Hematopoietic multipotent progenitor cell (in vitro differentiated cells): ENCODE data around the gene ZSCAN10. TPM values are rescaled to one million over a fixed set of nuclear protein-coding genes. Genes with fewer than 3 reads are reported as not detected.
"Not testable (repeated sequence)": the region's sequence is repeated elsewhere in the genome, so short reads cannot be mapped to it uniquely, and the experiment has no call there.

Experiments
- DNase-seq, 3 donors: peaks; one replicate each; pipeline ENCODE4 v3.0.0-alpha.2; 2011 to 2015; ENCODE audit warnings: low read depth in 2 of 3, low spot score in 2 of 3
- total RNA-seq: library from RNA; depleted of rRNA; stranded (reverse); fragments of >200 nt; gene quantifications from one replicate; pipeline ENCODE4 v1.2.3, GENCODE V29; 2012

The ZSCAN10 gene
- under 0.01 TPM for total RNA-seq

- no peak for DNase-seq
Measured at GRCh38 chr16:3098459-3099394, at the start of gene ZSCAN10. Gene ZSCAN10 (minus strand): TSS chr16:3099294. CDS start chr16:3092937, 6,357 bp downstream.

- no peak for DNase-seq
Measured at GRCh38 chr16:3148256-3149192, 49.4 kb upstream of the ZSCAN10 start.

GRCh38 chr16:3147757-3148104 is 48.6 kb upstream of the ZSCAN10 start:
- no peak for DNase-seq

GRCh38 chr16:3147046-3147756 is 48.1 kb upstream of the ZSCAN10 start:
- DNase-seq, result no peak

GRCh38 chr16:3145660-3146059 is 46.6 kb upstream of the ZSCAN10 start:
- no peak for DNase-seq

- DNase-seq, result no peak
Measured at GRCh38 chr16:3145151-3145550, 46.1 kb upstream of the ZSCAN10 start.

GRCh38 chr16:3144321-3144983 is 45.4 kb upstream of the ZSCAN10 start:
- DNase-seq, result no peak

GRCh38 chr16:3143598-3144320 is 44.7 kb upstream of the ZSCAN10 start:
- no peak for DNase-seq

- DNase-seq, result no peak
Measured at GRCh38 chr16:3143189-3143588, 44.1 kb upstream of the ZSCAN10 start.

GRCh38 chr16:3142770-3143169 is 43.7 kb upstream of the ZSCAN10 start:
- no peak for DNase-seq

GRCh38 chr16:3142327-3142726 is 43.2 kb upstream of the ZSCAN10 start:
- DNase-seq, result no peak

GRCh38 chr16:3141781-3142311 is 42.8 kb upstream of the ZSCAN10 start:
- no peak for DNase-seq

- DNase-seq, result no peak
Measured at GRCh38 chr16:3140603-3141427, 41.7 kb upstream of the ZSCAN10 start.

- not testable (repeated sequence) for DNase-seq
Measured at GRCh38 chr16:3139561-3139960, 40.5 kb upstream of the ZSCAN10 start.

GRCh38 chr16:3138823-3139426 is 39.8 kb upstream of the ZSCAN10 start:
- DNase-seq, result no peak

- no peak for DNase-seq
Measured at GRCh38 chr16:3138342-3138741, 39.2 kb upstream of the ZSCAN10 start.

- DNase-seq, result no peak
Measured at GRCh38 chr16:3137267-3137666, 38.2 kb upstream of the ZSCAN10 start.

GRCh38 chr16:3135126-3135715 is 36.1 kb upstream of the ZSCAN10 start:
- DNase-seq, result peak in 1 of 3 donors; percentile 41
